ENCODE results near the gene TTLL5.

Gene TTLL5

GRCh38 chr14:75747899-75748298 is 86.9 kb downstream of the TTLL5 start:
- Histone ChIP-seq H3K27ac (replicated peaks) (no peak overlapping the region), H3K27me3 (ENCODE audit: insufficient read depth, poor library complexity, severe bottlenecking) (no peaks in the 10 kb centered on the region), H3K4me3 (replicated peaks; ENCODE audit: insufficient read depth, low read length) (no peak overlapping the region)
- no peak for DNase-seq (ENCODE audit: low read depth in 1 of 2, low spot score in 1 of 2)
- TF ChIP-seq SPI1 (IDR thresholded peaks at IDR 0.05; ENCODE audit: borderline replicate concordance, low read depth) (no peak), CTCF (IDR thresholded peaks at IDR 0.05; ENCODE audit: insufficient read depth, low read length) (no peak), POLR2AphosphoS5 (IDR thresholded peaks at IDR 0.05; ENCODE audit: low read depth) (no peak), REST (IDR thresholded peaks at IDR 0.05; ENCODE audit: insufficient replicate concordance, low read depth) (no peak), GABPA (IDR thresholded peaks at IDR 0.05; ENCODE audit: low read depth) (no peak)

- DNase-seq (ENCODE audit: low read depth in 1 of 2, low spot score in 1 of 2), result no peak
- Histone ChIP-seq H3K27me3 (ENCODE audit: insufficient read depth, poor library complexity, severe bottlenecking) (no peaks in the 10 kb centered on the region), H3K27ac (replicated peaks) (no peak overlapping the region), H3K4me3 (replicated peaks; ENCODE audit: insufficient read depth, low read length) (no peak overlapping the region)
- TF ChIP-seq REST (IDR thresholded peaks at IDR 0.05; ENCODE audit: insufficient replicate concordance, low read depth) (no peak), POLR2AphosphoS5 (IDR thresholded peaks at IDR 0.05; ENCODE audit: low read depth) (no peak), CTCF (IDR thresholded peaks at IDR 0.05; ENCODE audit: insufficient read depth, low read length) (no peak), GABPA (IDR thresholded peaks at IDR 0.05; ENCODE audit: low read depth) (no peak), SPI1 (IDR thresholded peaks at IDR 0.05; ENCODE audit: borderline replicate concordance, low read depth) (no peak)
These were observed 87.3 kb downstream of the TTLL5 start for GRCh38 chr14:75748336-75748735.

- Histone ChIP-seq H3K27me3 (ENCODE audit: insufficient read depth, poor library complexity, severe bottlenecking) (no peaks in the 10 kb centered on the region), H3K4me3 (replicated peaks; ENCODE audit: insufficient read depth, low read length) (no peak overlapping the region), H3K27ac (replicated peaks) (no peak overlapping the region)
- DNase-seq (ENCODE audit: low read depth in 1 of 2, low spot score in 1 of 2), result no peak
- TF ChIP-seq GABPA (IDR thresholded peaks at IDR 0.05; ENCODE audit: low read depth), result no peak
- no peak for TF ChIP-seq REST (IDR thresholded peaks at IDR 0.05; ENCODE audit: insufficient replicate concordance, low read depth)
- TF ChIP-seq SPI1 (IDR thresholded peaks at IDR 0.05; ENCODE audit: borderline replicate concordance, low read depth), result no peak
- no peak for TF ChIP-seq POLR2AphosphoS5 (IDR thresholded peaks at IDR 0.05; ENCODE audit: low read depth)
- no peak for TF ChIP-seq CTCF (IDR thresholded peaks at IDR 0.05; ENCODE audit: insufficient read depth, low read length)
These were observed 90.2 kb downstream of the TTLL5 start for GRCh38 chr14:75751296-75751695.
